ENCODE data around the gene DLK2.

DLK2 gene

DNA sequence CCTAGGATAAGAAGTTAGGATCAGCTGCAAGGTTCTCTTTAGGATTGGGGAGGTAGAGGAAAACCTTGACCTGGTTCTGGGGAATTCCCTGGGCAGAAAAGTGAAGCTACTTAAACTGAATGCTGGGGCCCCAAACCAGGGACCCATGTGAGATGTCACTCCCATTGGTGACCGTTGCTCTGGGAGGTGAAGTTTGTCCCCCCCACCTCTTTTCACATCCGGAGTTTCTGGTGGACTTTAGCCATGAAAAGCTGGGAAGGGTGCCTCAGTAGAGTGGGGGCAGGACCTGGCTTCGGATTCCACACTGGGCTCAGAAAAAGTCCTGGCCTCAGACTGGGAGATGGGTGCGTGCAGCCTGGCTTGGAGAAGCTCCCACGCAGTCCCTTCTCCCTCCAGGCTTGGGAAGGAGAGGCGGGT, 35.2 kb upstream of the DLK2 start:
- Histone ChIP-seq H3K4me3 (ENCODE audit: low read depth in 1 of 2, low read length in 1 of 2) (no peak overlapping the region), H3K4me1 (ENCODE audit: control insufficient read depth in 1 of 2, insufficient read depth in 1 of 2, low read depth in 1 of 2, low read length in 1 of 2) (peaks cover 6 to 8% of the 10 kb centered on the region in 2 experiments), H3K27me3 (no peaks in the 10 kb centered on the region), H3K9me3 (no peaks in the 10 kb centered on the region), H3K36me3 (peaks cover 15% of the 10 kb centered on the region), H3K27ac (no peak overlapping the region)
- TF ChIP-seq, protein P1, sequence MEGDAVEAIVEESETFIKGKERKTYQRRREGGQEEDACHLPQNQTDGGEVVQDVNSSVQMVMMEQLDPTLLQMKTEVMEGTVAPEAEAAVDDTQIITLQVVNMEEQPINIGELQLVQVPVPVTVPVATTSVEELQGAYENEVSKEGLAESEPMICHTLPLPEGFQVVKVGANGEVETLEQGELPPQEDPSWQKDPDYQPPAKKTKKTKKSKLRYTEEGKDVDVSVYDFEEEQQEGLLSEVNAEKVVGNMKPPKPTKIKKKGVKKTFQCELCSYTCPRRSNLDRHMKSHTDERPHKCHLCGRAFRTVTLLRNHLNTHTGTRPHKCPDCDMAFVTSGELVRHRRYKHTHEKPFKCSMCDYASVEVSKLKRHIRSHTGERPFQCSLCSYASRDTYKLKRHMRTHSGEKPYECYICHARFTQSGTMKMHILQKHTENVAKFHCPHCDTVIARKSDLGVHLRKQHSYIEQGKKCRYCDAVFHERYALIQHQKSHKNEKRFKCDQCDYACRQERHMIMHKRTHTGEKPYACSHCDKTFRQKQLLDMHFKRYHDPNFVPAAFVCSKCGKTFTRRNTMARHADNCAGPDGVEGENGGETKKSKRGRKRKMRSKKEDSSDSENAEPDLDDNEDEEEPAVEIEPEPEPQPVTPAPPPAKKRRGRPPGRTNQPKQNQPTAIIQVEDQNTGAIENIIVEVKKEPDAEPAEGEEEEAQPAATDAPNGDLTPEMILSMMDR (IDR thresholded peaks at IDR 0.05) = no peak

DNA sequence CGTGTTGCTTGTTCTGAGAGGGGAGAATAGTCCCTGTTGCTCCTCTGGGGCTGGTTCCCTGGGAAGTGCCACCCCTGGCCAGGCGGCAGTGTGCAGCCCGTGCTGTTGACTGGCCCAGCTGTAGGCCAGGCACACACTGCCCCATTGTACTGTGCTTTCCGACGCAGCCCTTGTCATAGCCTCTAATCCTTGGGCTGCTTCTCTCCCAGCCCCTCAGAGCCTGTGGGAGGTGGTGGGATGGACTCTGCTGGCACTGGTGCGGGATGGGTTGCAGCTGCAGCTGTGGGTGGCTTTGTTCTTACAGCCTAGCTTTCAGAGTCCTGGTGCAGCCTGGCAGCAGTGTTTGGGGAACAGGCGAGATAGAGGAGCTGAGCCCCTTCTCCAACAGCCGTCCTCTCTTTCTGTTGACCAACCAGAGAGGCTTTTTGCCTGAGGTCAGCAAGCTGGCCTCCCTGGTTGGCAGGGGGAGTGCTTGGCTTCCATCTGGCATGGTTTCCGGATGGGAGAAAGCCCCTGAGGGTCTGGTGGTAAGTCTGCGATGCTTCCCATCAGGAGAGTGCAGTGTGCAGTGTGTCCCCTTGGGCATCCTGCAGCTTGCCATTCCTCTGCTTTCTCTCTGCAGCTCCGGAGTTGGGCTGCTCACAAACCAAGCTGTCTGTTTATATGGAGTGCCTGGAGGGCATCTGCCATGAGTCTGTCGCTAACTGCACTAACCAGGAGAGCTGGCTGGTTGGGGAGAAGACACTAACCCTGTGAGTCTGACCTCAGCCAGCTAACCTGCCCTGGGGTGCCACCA, 34.1 kb upstream of the DLK2 start:
- no peaks in the 10 kb centered on the region for H3K4me1 ChIP-seq (ENCODE audit: control insufficient read depth in 1 of 2, insufficient read depth in 1 of 2, low read depth in 1 of 2, low read length in 1 of 2)
- H3K27me3 ChIP-seq = no peaks in the 10 kb centered on the region
- no peak overlapping the region for H3K27ac ChIP-seq
- no peak overlapping the region for H3K4me3 ChIP-seq (ENCODE audit: low read depth in 1 of 2, low read length in 1 of 2)
- TF ChIP-seq, protein P1 (IDR thresholded peaks at IDR 0.05) = no peak
- peaks cover 15% of the 10 kb centered on the region for H3K36me3 ChIP-seq
- H3K9me3 ChIP-seq = no peaks in the 10 kb centered on the region

- no peaks in the 10 kb centered on the region for H3K4me1 ChIP-seq (ENCODE audit: control insufficient read depth in 1 of 2, insufficient read depth in 1 of 2, low read depth in 1 of 2, low read length in 1 of 2)
- TF ChIP-seq, protein P1 (IDR thresholded peaks at IDR 0.05) = no peak
- no peaks in the 10 kb centered on the region for H3K27me3 ChIP-seq
- no peak overlapping the region for H3K4me3 ChIP-seq (ENCODE audit: low read depth in 1 of 2, low read length in 1 of 2)
- H3K27ac ChIP-seq = no peak overlapping the region
- no peaks in the 10 kb centered on the region for H3K9me3 ChIP-seq
- H3K36me3 ChIP-seq = peaks cover 11% of the 10 kb centered on the region
Observed at GRCh38 chr6:43488667-43489276, 33.4 kb upstream of the DLK2 start.

- H3K4me3 ChIP-seq (ENCODE audit: low read depth in 1 of 2, low read length in 1 of 2) = no peak overlapping the region
- TF ChIP-seq, protein P1 (IDR thresholded peaks at IDR 0.05) = no peak
- H3K36me3 ChIP-seq = no peaks in the 10 kb centered on the region
- no peaks in the 10 kb centered on the region for H3K27me3 ChIP-seq
- H3K27ac ChIP-seq = no peak overlapping the region
- peaks cover 9 to 15% of the 10 kb centered on the region in 2 experiments for H3K4me1 ChIP-seq (ENCODE audit: control insufficient read depth in 1 of 2, insufficient read depth in 1 of 2, low read depth in 1 of 2, low read length in 1 of 2)
- no peaks in the 10 kb centered on the region for H3K9me3 ChIP-seq
Observed at GRCh38 chr6:43481591-43482236, 26.4 kb upstream of the DLK2 start.

DNA sequence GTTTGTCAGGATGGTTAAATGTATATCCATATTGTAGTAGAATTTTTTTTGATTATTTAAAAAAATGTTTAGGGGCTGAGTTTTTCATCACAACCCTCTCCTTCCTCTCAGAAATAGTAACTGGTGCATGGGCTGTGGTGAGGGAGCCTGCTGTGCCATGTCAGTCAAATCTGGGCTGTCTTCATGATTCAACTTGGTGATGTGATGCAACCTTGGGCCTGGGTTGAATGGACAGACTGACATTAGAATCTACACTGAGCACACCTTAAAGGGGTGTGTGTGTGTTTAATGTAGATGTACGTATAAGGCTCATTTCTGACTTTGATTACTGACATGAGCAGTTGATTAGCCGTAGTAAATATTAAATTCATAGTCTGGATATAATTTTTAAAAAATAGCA, 25.7 kb upstream of the DLK2 start:
- H3K27ac ChIP-seq = no peak overlapping the region
- TF ChIP-seq, protein P1 (IDR thresholded peaks at IDR 0.05) = no peak
- peaks cover 10 to 15% of the 10 kb centered on the region in 2 experiments for H3K4me1 ChIP-seq (ENCODE audit: control insufficient read depth in 1 of 2, insufficient read depth in 1 of 2, low read depth in 1 of 2, low read length in 1 of 2)
- H3K27me3 ChIP-seq = no peaks in the 10 kb centered on the region
- no peaks in the 10 kb centered on the region for H3K9me3 ChIP-seq
- H3K36me3 ChIP-seq = no peaks in the 10 kb centered on the region
- no peak overlapping the region for H3K4me3 ChIP-seq (ENCODE audit: low read depth in 1 of 2, low read length in 1 of 2)
